ENCODE data around the gene SLC6A5. TPM values are rescaled to one million over a fixed set of nuclear protein-coding genes. Genes with fewer than 3 reads are reported as not detected.

SLC6A5 gene
- total RNA-seq, 4 donors from 2014 or later: not detected

GRCh38 chr11:20584093-20584774 lies 15.2 kb upstream of the SLC6A5 start:
- in situ Hi-C loops (cut with MboI; ENCODE audit: low pct_ligation_motif_present in 1 of 4, low pct_unique_long_range_greater_than_20kb in 1 of 4, low sequenced_read_pairs in 3 of 4): no loop called here
- WGBS, 2 donors (ENCODE audit: low coverage in 1 of 2): 73 to 75% methylated on average over 2 to 4 of the region's 4 CpGs
- Histone ChIP-seq H3K9me3 (no peaks in the 10 kb centered on the region), H3K4me3 (no peak overlapping the region), H3K36me3 (no peaks in the 10 kb centered on the region), H3K27ac (no peak overlapping the region), H3K27me3 (peaks cover 7% of the 10 kb centered on the region), H3K4me1 (no peaks in the 10 kb centered on the region)
- DNase-seq: no peak
- intact Hi-C loops (cut with DNase I; ENCODE audit: low total_unique reads): no loop called here
- no peak for TF ChIP-seq CTCF (IDR thresholded peaks at IDR 0.05)
- no peak for TF ChIP-seq EP300 (IDR thresholded peaks at IDR 0.05; ENCODE audit: low read depth)
- TF ChIP-seq POLR2A (IDR thresholded peaks at IDR 0.05): no peak
- no peak for TF ChIP-seq POLR2AphosphoS5 (IDR thresholded peaks at IDR 0.05)

- Histone ChIP-seq H3K9me3 (no peaks in the 10 kb centered on the region), H3K4me1 (no peaks in the 10 kb centered on the region), H3K27ac (no peak overlapping the region), H3K4me3 (no peak overlapping the region), H3K27me3 (peaks cover 35% of the 10 kb centered on the region), H3K36me3 (no peaks in the 10 kb centered on the region)
- 58 to 68% methylated on average over 2 to 6 of the region's 6 CpGs for WGBS, 2 donors (ENCODE audit: low coverage in 1 of 2)
- in situ Hi-C loops (cut with MboI; ENCODE audit: low pct_ligation_motif_present in 1 of 4, low pct_unique_long_range_greater_than_20kb in 1 of 4, low sequenced_read_pairs in 3 of 4) (no loop called here), intact Hi-C loops (cut with DNase I; ENCODE audit: low total_unique reads) (no loop called here)
- no peak for TF ChIP-seq EP300 (IDR thresholded peaks at IDR 0.05; ENCODE audit: low read depth)
- TF ChIP-seq CTCF (IDR thresholded peaks at IDR 0.05): no peak
- DNase-seq: no peak
Measured at GRCh38 chr11:20589796-20590195, 9.6 kb upstream of the SLC6A5 start.

GRCh38 chr11:20590381-20590780 lies 9.0 kb upstream of the SLC6A5 start:
- in situ Hi-C loops (cut with MboI; ENCODE audit: low pct_ligation_motif_present in 1 of 4, low pct_unique_long_range_greater_than_20kb in 1 of 4, low sequenced_read_pairs in 3 of 4): no loop called here
- H3K36me3 ChIP-seq: no peaks in the 10 kb centered on the region
- intact Hi-C loops (cut with DNase I; ENCODE audit: low total_unique reads): no loop called here
- no peak overlapping the region for H3K27ac ChIP-seq
- TF ChIP-seq CTCF (IDR thresholded peaks at IDR 0.05) (no peak), POLR2A (IDR thresholded peaks at IDR 0.05) (no peak), POLR2AphosphoS5 (IDR thresholded peaks at IDR 0.05) (no peak), EP300 (IDR thresholded peaks at IDR 0.05; ENCODE audit: low read depth) (no peak)
- no peaks in the 10 kb centered on the region for H3K9me3 ChIP-seq
- no peaks in the 10 kb centered on the region for H3K4me1 ChIP-seq
- no peak for DNase-seq
- 77 to 80% methylated on average over 3 of the region's 3 CpGs for WGBS, 2 donors (ENCODE audit: low coverage in 1 of 2)
- no peak overlapping the region for H3K4me3 ChIP-seq
- H3K27me3 ChIP-seq: peaks cover 41% of the 10 kb centered on the region

- 53 to 100% methylated on average over 1 to 2 of the region's 2 CpGs for WGBS, 2 donors (ENCODE audit: low coverage in 1 of 2)
- H3K36me3 ChIP-seq: no peaks in the 10 kb centered on the region
- peaks cover 0 to 4% (median 0%) of the 10 kb centered on the region in 4 donors for H3K4me1 ChIP-seq
- no peaks in the 10 kb centered on the region for H3K9me3 ChIP-seq
- no peak for DNase-seq
- in situ Hi-C loops (cut with MboI; ENCODE audit: low pct_ligation_motif_present in 1 of 4, low pct_unique_long_range_greater_than_20kb in 1 of 4, low sequenced_read_pairs in 3 of 4) (no loop called here), intact Hi-C loops (cut with DNase I; ENCODE audit: low total_unique reads) (no loop called here)
- H3K27ac ChIP-seq: no peak overlapping the region
- TF ChIP-seq EP300 (IDR thresholded peaks at IDR 0.05; ENCODE audit: low read depth): no peak
- no peak for TF ChIP-seq POLR2A (IDR thresholded peaks at IDR 0.05)
- no peak for TF ChIP-seq CTCF (IDR thresholded peaks at IDR 0.05)
- TF ChIP-seq POLR2AphosphoS5 (IDR thresholded peaks at IDR 0.05): no peak
- no peak overlapping the region for H3K4me3 ChIP-seq
- H3K27me3 ChIP-seq: peaks cover 65% of the 10 kb centered on the region
Measured at GRCh38 chr11:20592741-20593140, 6.7 kb upstream of the SLC6A5 start.
